GM18858 (cell line): ENCODE data around the gene TP53BP2.
"Not testable (repeated sequence)": the region's sequence is repeated elsewhere in the genome, so short reads cannot be mapped to it uniquely, and the experiment has no call there.

Experiments used
- ATAC-seq: cut with Tn5 transposase; IDR thresholded peaks from one replicate; pipeline ENCODE4 v1.9.1; 2021; ENCODE audit not compliant: unreplicated experiment

TP53BP2 gene

GRCh38 chr1:223856386-223856785, 10.6 kb upstream of the TP53BP2 start:
- no peak for ATAC-seq

- no peak for ATAC-seq
These were observed 8.0 kb upstream of the TP53BP2 start for GRCh38 chr1:223853748-223854147.

GRCh38 chr1:223853275-223853674, 7.5 kb upstream of the TP53BP2 start:
- no peak for ATAC-seq

GRCh38 chr1:223852337-223852736, 6.6 kb upstream of the TP53BP2 start:
- ATAC-seq = no peak

- peak; percentile 22 for ATAC-seq
These were observed 3.9 kb upstream of the TP53BP2 start for GRCh38 chr1:223849352-223850254.

- ATAC-seq = no peak
These were observed 2.8 kb upstream of the TP53BP2 start for GRCh38 chr1:223848536-223848935.

- ATAC-seq = no peak
These were observed 2.1 kb upstream of the TP53BP2 start for GRCh38 chr1:223847781-223848345.

- peak; percentile 14 for ATAC-seq
These were observed 524 bp downstream of the TP53BP2 start for GRCh38 chr1:223845037-223845809.

GRCh38 chr1:223844787-223845036, 1.0 kb downstream of the TP53BP2 start:
- no peak for ATAC-seq

GRCh38 chr1:223843934-223844786, 1.6 kb downstream of the TP53BP2 start:
- no peak for ATAC-seq

GRCh38 chr1:223842784-223843183, 3.0 kb downstream of the TP53BP2 start:
- no peak for ATAC-seq

- not testable (repeated sequence) for ATAC-seq
These were observed 3.6 kb downstream of the TP53BP2 start for GRCh38 chr1:223841977-223842623.

GRCh38 chr1:223840254-223840653, 5.5 kb downstream of the TP53BP2 start:
- ATAC-seq = no peak

GRCh38 chr1:223838125-223838854, 7.5 kb downstream of the TP53BP2 start:
- no peak for ATAC-seq

GRCh38 chr1:223837687-223838086, 8.1 kb downstream of the TP53BP2 start:
- ATAC-seq = no peak

GRCh38 chr1:223837206-223837605, 8.5 kb downstream of the TP53BP2 start:
- no peak for ATAC-seq

- ATAC-seq = no peak
These were observed 9.2 kb downstream of the TP53BP2 start for GRCh38 chr1:223836586-223836985.

GRCh38 chr1:223835754-223836153, 10.0 kb downstream of the TP53BP2 start:
- ATAC-seq = no peak

GRCh38 chr1:223834660-223835263, 11.0 kb downstream of the TP53BP2 start:
- ATAC-seq = no peak
